Mucosa of descending colon (tissue), 3 donors: ENCODE data around the gene RAPH1. TPM values are rescaled to one million over a fixed set of nuclear protein-coding genes. Genes with fewer than 3 reads are reported as not detected.
"Not testable (repeated sequence)": the region's sequence is repeated elsewhere in the genome, so short reads cannot be mapped to it uniquely, and the experiment has no call there.

Experiments
- ATAC-seq: fragments of 200-7000 bp; cut with Tn5 transposase; one replicate; pipeline ENCODE4 v1.9.1; 2020; ENCODE audit warnings: mild to moderate bottlenecking, moderate library complexity
- DNase-seq, 3 donors: peaks; one replicate each; pipeline ENCODE4 v3.0.0-alpha.2; 2020
- H3K36me3 ChIP-seq: fragments of 200-600 bp; one replicate; pipeline ENCODE4 v1.8.0; 2021; ENCODE audit warnings: low read depth, mild to moderate bottlenecking
- H3K4me1 ChIP-seq: fragments of 200-600 bp; one replicate; pipeline ENCODE4 v1.8.0; 2021; ENCODE audit warnings: low read depth, mild to moderate bottlenecking
- H3K4me3 ChIP-seq: fragments of 200-600 bp; one replicate; pipeline ENCODE4 v1.8.0; 2021; ENCODE audit warnings: mild to moderate bottlenecking
- H3K9me3 ChIP-seq: fragments of 200-600 bp; one replicate; pipeline ENCODE4 v1.8.0; 2021; ENCODE audit warnings: mild to moderate bottlenecking
- CTCF ChIP-seq: fragments of 200-600 bp; IDR thresholded peaks from one replicate; pipeline ENCODE4 v1.8.0; 2022; ENCODE audit warnings: antibody characterized with exemption, mild to moderate bottlenecking
- intact Hi-C, 2 donors: fragments of 100-400 bp; cut with DNase I in 1 of 2; cut with micrococcal nuclease in 1 of 2; formaldehyde crosslinking; loops; one replicate each; pipeline versions ENCODE4 v1.11.0 to v1.11.1; 2022; cut with DNase I, micrococcal nuclease
- total RNA-seq, 3 donors: library from RNA; stranded (reverse); fragmentation: NEBNext Ultra II Directional in 2 of 3; extraction: Animal tissue kit (Norgen Biotek cat#: 25700) in 2 of 3; gene quantifications; one replicate each; pipeline versions ENCODE4 v1.2.1 to v1.2.4, GENCODE V29; 2021 to 2023
- donor health status: DM: no; HTN: no; CAD: no; lungs with moderate emphysema.
- donor health status: DM: no; HTN: no; CAD: no.
- donor health status: DM: no; HTN: yes; CAD: no.

RAPH1 gene
- total RNA-seq, 3 donors from 2014 or later, result 48.4 to 60.2 (median 50.4) TPM

GRCh38 chr2:203510256-203510940, 24.7 kb downstream of the RAPH1 start:
- Histone ChIP-seq H3K4me3 (no peak overlapping the region), H3K4me1 (no peaks in the 10 kb centered on the region), H3K36me3 (no peaks in the 10 kb centered on the region), H3K9me3 (no peaks in the 10 kb centered on the region)
- intact Hi-C loops, result no loop called here
- ATAC-seq (peak; percentile 57), DNase-seq (peak in 1 of 3 donors; percentile 13)
- TF ChIP-seq CTCF, result no peak

DNA sequence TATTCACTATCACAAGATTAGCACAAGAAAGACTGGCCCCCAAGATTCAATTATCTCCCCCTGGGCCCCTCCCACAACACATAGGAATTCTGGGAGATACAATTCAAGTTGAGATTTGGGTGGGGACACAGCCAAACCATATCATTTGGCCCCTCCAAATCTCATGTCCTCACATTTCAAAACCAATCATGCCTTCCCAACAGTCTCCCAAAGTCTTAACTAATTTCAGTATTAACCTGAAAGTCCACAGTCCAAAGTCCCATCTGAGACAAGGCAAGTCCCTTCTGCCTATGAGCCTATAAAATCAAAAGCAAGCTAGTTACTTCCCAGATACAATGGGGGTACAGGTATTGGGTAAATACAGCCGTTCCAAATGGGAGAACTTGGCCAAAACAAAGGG, 31.6 kb downstream of the RAPH1 start:
- intact Hi-C loops, ATAC-seq, H3K4me1 ChIP-seq, H3K4me3 ChIP-seq, H3K9me3 ChIP-seq, H3K36me3 ChIP-seq, DNase-seq: not testable (repeated sequence)

DNA sequence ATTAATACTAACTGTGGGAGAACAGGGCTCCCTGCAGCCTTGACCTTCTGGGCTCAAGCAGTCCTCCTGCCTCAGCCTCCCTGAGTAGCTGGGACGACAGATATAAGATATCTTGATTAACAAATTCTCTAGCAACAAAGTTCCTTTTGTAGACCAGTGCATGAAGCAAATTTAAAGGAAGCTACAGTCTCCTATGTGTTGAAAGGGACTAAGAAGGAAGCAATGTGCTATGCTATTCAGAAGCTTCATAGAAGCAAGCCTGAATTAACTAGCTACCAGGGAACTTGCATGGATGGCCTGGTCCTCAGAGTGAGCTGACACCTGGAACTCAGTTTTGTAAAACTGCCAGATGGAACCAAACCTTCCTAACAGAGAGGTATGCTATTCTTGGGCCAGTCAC, 33.2 kb downstream of the RAPH1 start:
- Histone ChIP-seq H3K4me3 (no peak overlapping the region), H3K36me3 (no peaks in the 10 kb centered on the region), H3K4me1 (peaks cover 11% of the 10 kb centered on the region), H3K9me3 (no peaks in the 10 kb centered on the region)
- DNase-seq (no peak), ATAC-seq (no peak)
- intact Hi-C loops, result no loop called here
- no peak for TF ChIP-seq CTCF

DNA sequence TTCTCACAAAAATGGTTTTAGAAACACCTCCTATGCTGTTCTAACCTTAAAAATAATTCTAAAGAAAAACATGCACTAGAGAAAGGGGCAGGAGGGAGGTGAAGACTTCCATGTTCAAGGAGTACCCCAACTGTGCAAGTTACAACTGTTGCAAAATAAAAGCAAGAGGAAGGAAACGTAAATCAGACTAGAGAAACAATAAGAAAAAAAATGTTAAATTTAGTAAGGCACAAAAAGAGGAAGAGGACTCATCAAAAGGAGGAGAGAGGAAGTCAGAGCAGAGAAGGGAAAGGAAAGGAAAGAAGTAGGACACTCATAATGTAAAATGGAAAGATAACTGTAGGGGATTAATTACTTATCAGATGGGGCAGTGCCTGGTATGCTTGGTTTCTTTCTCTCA, 34.1 kb downstream of the RAPH1 start:
- intact Hi-C loops, result no loop called here
- Histone ChIP-seq H3K4me1 (peaks cover 11% of the 10 kb centered on the region), H3K9me3 (no peaks in the 10 kb centered on the region), H3K36me3 (no peaks in the 10 kb centered on the region), H3K4me3 (no peak overlapping the region)
- no peak for TF ChIP-seq CTCF
- DNase-seq (no peak), ATAC-seq (no peak)

DNA sequence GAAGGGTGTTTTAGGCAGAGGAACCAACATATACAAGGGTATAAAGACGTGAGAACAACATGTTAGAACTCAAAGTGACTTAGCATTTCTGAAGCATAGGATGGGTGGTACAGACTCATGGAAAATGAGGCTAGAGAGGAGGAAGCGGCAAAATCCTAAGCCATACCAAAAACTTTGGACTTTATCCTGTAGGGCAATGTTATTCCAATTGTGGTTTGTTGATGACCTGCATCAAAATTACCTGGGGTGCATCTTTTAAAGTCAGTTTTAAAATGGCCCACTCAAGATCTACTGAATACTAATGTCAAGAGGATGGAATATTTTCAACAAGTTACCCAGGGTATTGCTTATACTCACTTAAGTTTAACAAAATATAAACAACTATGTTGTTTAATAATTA, 34.8 kb downstream of the RAPH1 start:
- H3K9me3 ChIP-seq, result no peaks in the 10 kb centered on the region
- intact Hi-C loops, result no loop called here
- H3K4me1 ChIP-seq, result peaks cover 11% of the 10 kb centered on the region
- H3K36me3 ChIP-seq, result no peaks in the 10 kb centered on the region
- ATAC-seq (no peak), DNase-seq (no peak)
- H3K4me3 ChIP-seq, result no peak overlapping the region
- no peak for TF ChIP-seq CTCF

DNA sequence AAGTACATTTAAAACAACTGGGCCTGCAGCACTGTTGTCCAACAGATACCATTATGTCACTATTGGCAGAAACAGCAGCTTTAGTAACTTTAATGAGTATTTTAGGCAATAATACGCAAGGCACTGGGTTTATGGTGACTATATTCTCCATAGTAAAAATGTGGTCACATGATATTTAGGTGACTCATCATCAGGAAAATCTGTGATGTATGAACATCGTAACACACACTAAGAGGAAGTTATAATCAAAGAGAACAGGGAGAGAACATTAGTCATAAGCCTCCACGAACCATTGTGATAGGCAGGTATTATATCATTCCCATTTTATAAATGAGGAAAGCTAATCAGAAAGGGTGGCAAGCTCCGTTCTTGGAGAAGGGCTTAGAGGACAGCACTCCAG, 36.9 kb downstream of the RAPH1 start:
- Histone ChIP-seq H3K4me3 (no peak overlapping the region), H3K36me3 (no peaks in the 10 kb centered on the region), H3K4me1 (peaks cover 11% of the 10 kb centered on the region), H3K9me3 (no peaks in the 10 kb centered on the region)
- intact Hi-C loops, result no loop called here
- ATAC-seq, result peak; percentile 97
- no peak for TF ChIP-seq CTCF
- DNase-seq, result no peak
